Measurements from ENCODE around the gene MTMR10. TPM values are rescaled to one million over a fixed set of nuclear protein-coding genes. Genes with fewer than 3 reads are reported as not detected.

Gene MTMR10
- total RNA-seq, 1 donor from 2014 or later = 28.8 TPM

DNA sequence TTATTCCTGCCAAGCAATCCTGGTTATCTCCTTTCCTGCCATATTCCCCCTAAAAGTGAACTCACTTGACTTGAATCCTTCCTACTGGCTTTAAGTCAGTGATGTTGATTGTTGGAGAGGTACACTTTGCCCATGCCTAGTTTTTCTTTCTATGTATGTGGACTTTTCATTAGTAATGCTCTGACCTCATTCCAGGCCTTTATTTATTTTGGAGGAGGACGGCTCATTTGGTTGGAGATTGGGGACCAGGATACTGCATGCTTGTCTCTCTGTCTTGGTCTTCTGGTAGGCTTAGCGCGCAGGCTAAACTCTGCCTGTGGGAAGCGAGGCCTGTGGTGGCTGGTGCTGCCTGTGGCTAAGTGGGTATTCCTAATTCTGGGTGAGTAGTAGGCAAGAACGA is 29.1 kb upstream of the MTMR10 start:
- Histone ChIP-seq H3K4me3 (no peak overlapping the region), H3K27me3 (ENCODE audit: low read depth) (no peaks in the 10 kb centered on the region), H3K4me1 (peaks cover 13% of the 10 kb centered on the region), H3K36me3 (no peaks in the 10 kb centered on the region), H3K27ac (replicated peaks) (no peak overlapping the region), H3K9me3 (replicated peaks) (no peaks in the 10 kb centered on the region)
- TF ChIP-seq, protein P1, sequence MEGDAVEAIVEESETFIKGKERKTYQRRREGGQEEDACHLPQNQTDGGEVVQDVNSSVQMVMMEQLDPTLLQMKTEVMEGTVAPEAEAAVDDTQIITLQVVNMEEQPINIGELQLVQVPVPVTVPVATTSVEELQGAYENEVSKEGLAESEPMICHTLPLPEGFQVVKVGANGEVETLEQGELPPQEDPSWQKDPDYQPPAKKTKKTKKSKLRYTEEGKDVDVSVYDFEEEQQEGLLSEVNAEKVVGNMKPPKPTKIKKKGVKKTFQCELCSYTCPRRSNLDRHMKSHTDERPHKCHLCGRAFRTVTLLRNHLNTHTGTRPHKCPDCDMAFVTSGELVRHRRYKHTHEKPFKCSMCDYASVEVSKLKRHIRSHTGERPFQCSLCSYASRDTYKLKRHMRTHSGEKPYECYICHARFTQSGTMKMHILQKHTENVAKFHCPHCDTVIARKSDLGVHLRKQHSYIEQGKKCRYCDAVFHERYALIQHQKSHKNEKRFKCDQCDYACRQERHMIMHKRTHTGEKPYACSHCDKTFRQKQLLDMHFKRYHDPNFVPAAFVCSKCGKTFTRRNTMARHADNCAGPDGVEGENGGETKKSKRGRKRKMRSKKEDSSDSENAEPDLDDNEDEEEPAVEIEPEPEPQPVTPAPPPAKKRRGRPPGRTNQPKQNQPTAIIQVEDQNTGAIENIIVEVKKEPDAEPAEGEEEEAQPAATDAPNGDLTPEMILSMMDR (IDR thresholded peaks at IDR 0.05; ENCODE audit: borderline replicate concordance) = no peak
- DNase-seq = no peak
- intact Hi-C loops (cut with micrococcal nuclease) = no loop called here

DNA sequence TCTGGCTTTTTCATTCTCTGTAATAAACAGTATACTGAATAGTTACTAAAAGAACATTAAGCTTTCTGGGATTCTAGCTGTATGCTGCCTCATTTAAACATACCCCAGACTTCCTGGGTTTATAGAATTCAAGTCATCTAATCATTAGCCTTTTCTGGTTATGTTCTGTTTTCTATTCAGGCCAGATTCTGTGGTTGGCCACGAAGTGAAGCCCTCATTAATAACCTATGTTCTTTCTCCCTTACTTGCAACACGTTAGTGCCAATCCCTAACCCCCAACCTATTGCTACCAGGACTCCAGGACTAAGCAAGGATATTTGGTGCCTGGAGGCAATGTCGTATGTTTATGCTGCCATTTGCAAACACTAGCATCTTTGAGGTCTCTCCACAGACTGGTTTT is 28.6 kb upstream of the MTMR10 start:
- peaks cover 13% of the 10 kb centered on the region for H3K4me1 ChIP-seq
- H3K27me3 ChIP-seq (ENCODE audit: low read depth) = no peaks in the 10 kb centered on the region
- H3K9me3 ChIP-seq (replicated peaks) = no peaks in the 10 kb centered on the region
- H3K27ac ChIP-seq (replicated peaks) = no peak overlapping the region
- H3K36me3 ChIP-seq = no peaks in the 10 kb centered on the region
- intact Hi-C loops (cut with micrococcal nuclease) = no loop called here
- TF ChIP-seq, protein P1 (IDR thresholded peaks at IDR 0.05; ENCODE audit: borderline replicate concordance) = no peak
- no peak for DNase-seq
- no peak overlapping the region for H3K4me3 ChIP-seq

DNA sequence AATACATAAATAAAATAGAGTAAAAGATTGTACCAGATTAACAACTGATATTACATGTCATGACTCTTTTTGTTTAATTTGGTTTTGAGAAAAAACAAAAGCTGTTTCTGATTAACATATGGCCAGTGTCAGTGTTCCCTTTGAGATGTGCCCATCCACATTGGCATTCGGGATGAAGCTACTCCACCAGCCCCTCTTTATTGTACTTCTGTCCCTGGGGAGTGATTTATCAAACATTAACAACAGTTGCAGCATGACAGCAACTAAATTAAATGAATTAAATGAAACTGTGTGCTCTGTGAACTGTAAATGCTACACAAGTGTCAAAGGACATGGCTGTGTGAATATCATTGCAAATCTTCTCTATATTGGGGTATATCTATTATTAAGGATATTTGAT is 25.9 kb upstream of the MTMR10 start:
- no peaks in the 10 kb centered on the region for H3K4me1 ChIP-seq
- H3K4me3 ChIP-seq = no peak overlapping the region
- no peaks in the 10 kb centered on the region for H3K27me3 ChIP-seq (ENCODE audit: low read depth)
- H3K36me3 ChIP-seq = no peaks in the 10 kb centered on the region
- intact Hi-C loops (cut with micrococcal nuclease) = no loop called here
- H3K27ac ChIP-seq (replicated peaks) = no peak overlapping the region
- H3K9me3 ChIP-seq (replicated peaks) = peaks cover 11% of the 10 kb centered on the region
- DNase-seq = no peak
- TF ChIP-seq, protein P1 (IDR thresholded peaks at IDR 0.05; ENCODE audit: borderline replicate concordance) = no peak

DNA sequence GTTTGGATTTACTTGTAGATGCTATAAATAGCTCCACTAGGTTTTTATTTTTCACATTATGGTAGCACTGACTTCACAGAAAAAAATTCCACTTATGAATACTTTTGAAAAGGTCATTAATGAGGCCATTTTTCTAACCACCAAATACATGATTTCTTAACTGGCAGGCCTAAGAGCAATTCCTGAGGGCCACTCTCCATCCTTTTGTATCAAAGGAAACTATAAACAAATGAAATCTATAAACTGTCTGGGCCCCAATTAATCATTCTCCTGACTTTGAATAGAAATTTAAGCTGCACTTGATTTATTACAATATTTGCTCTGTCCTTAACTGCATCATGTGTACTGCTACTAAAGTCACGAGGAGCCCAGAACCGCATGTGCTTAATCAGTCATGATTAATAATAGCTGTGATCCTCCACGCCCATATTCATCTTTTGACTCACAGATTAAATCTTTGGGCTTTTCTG is 25.1 kb upstream of the MTMR10 start:
- H3K4me3 ChIP-seq = no peak overlapping the region
- TF ChIP-seq, protein P1 (IDR thresholded peaks at IDR 0.05; ENCODE audit: borderline replicate concordance) = no peak
- no peaks in the 10 kb centered on the region for H3K4me1 ChIP-seq
- no peaks in the 10 kb centered on the region for H3K36me3 ChIP-seq
- peaks cover 19% of the 10 kb centered on the region for H3K9me3 ChIP-seq (replicated peaks)
- intact Hi-C loops (cut with micrococcal nuclease) = no loop called here
- no peak for DNase-seq
- no peaks in the 10 kb centered on the region for H3K27me3 ChIP-seq (ENCODE audit: low read depth)
- no peak overlapping the region for H3K27ac ChIP-seq (replicated peaks)

DNA sequence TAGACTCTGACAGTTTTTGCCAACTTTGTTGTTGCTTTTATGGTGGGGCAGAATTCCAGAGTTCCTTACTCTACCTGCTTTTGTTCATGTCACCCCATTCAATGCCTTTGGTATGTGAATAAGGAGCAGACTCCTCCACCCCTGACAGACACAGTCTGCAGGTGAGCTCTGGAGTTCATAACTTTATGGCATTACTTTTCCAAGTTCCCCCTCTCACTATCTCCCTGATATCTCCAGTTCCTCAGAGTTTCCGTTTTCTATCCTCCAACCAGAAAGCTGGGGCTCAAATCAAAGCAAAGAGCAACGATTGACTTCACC is 23.1 kb upstream of the MTMR10 start:
- no peak overlapping the region for H3K4me3 ChIP-seq
- TF ChIP-seq, protein P1 (IDR thresholded peaks at IDR 0.05; ENCODE audit: borderline replicate concordance) = no peak
- H3K36me3 ChIP-seq = no peaks in the 10 kb centered on the region
- H3K27ac ChIP-seq (replicated peaks) = no peak overlapping the region
- H3K9me3 ChIP-seq (replicated peaks) = peaks cover 29% of the 10 kb centered on the region
- DNase-seq = no peak
- intact Hi-C loops (cut with micrococcal nuclease) = no loop called here
- no peaks in the 10 kb centered on the region for H3K27me3 ChIP-seq (ENCODE audit: low read depth)
- no peaks in the 10 kb centered on the region for H3K4me1 ChIP-seq

All from left ventricle myocardium inferior (tissue), 1 donor.